H1 (cell line): Measurements from ENCODE around the gene CACNA1B. TPM values are rescaled to one million over a fixed set of nuclear protein-coding genes. Genes with fewer than 3 reads are reported as not detected.

Experiments
- CTCF ChIA-PET: fragments of 300-600 bp; sonication (Branson Sonifier 250); formaldehyde crosslinking; loops from one replicate; lab custom pipeline; 2021; ENCODE audit not compliant: partially characterized antibody; lab: Charles Lee
- POLR2A ChIA-PET: fragments of 300-600 bp; sonication (Branson Sonifier 250); formaldehyde crosslinking; loops from one replicate; lab custom pipeline; 2021; ENCODE audit warnings: inconsistent platforms; ENCODE audit not compliant: partially characterized antibody; lab: Charles Lee
- DNase-seq, 2 experiments: peaks; one replicate each; pipeline versions ENCODE4 v3.0.0 to v3.0.0-alpha.2; 2010 to 2022; ENCODE audit warnings: low spot score in 2 of 2, low read depth in 1 of 2, mixed read lengths in 1 of 2
- FAIRE-seq: peaks from 2 replicates; lab custom pipeline; 2011; peaks lifted over from hg19 to GRCh38; lab: Jason Lieb, UNC
- H2AFZ ChIP-seq: 2 replicates; pipeline ENCODE4 v1.8.1; 2012; ENCODE audit warnings: low read length, inconsistent platforms
- H2AK5ac ChIP-seq: 2 replicates; pipeline ENCODE4 v1.6.1; 2013; ENCODE audit warnings: low read depth, low read length
- H2BK120ac ChIP-seq: replicated peaks from 2 replicates; pipeline ENCODE3; 2013; ENCODE audit warnings: low read depth, low read length, inconsistent platforms
- H2BK12ac ChIP-seq: 2 replicates; pipeline ENCODE4 v1.6.1; 2013; ENCODE audit warnings: low read depth, low read length
- H2BK15ac ChIP-seq: 2 replicates; pipeline ENCODE4 v1.6.1; 2013; ENCODE audit warnings: low read length
- H2BK20ac ChIP-seq: 2 replicates; pipeline ENCODE4 v1.6.1; 2013; ENCODE audit warnings: low read length
- H2BK5ac ChIP-seq: 2 replicates; pipeline ENCODE4 v1.6.1; 2013; ENCODE audit warnings: low read depth, low read length
- H3K14ac ChIP-seq: 2 replicates; pipeline ENCODE4 v1.6.1; 2013; ENCODE audit warnings: inconsistent platforms; ENCODE audit not compliant: insufficient read length
- H3K18ac ChIP-seq: 2 replicates; pipeline ENCODE4 v1.6.1; 2013; ENCODE audit warnings: low read length; ENCODE audit errors: extremely low read depth
- H3K23ac ChIP-seq: 2 replicates; pipeline ENCODE4 v1.6.1; 2013; ENCODE audit warnings: inconsistent platforms; ENCODE audit not compliant: insufficient read length
- H3K23me2 ChIP-seq: 2 replicates; pipeline ENCODE4 v1.6.1; 2013; ENCODE audit warnings: low read depth, low read length
- H3K27ac ChIP-seq: 2 replicates; pipeline ENCODE4 v1.6.1; 2011; ENCODE audit warnings: low read depth, low read length, inconsistent platforms
- H3K27me3 ChIP-seq, 4 experiments: replicated peaks in 1 of 4; 1 replicate in 1 of 4; 2 replicates in 3 of 4; pipeline versions ENCODE4 v1.6.1 to v1.8.1; 2011 to 2013; ENCODE audit warnings: low read length in 3 of 4, mild to moderate bottlenecking in 3 of 4, inconsistent platforms in 2 of 4, mixed read lengths in 2 of 4, moderate library complexity in 1 of 4; ENCODE audit not compliant: control insufficient read depth in 3 of 4, insufficient read depth in 3 of 4; ENCODE audit errors: extremely low read depth in 1 of 4
- H3K36me3 ChIP-seq, 4 experiments: 2 replicates each; pipeline versions ENCODE4 v1.6.1 to v1.8.1; 2011 to 2013; ENCODE audit warnings: mild to moderate bottlenecking in 4 of 4, low read length in 3 of 4, moderate library complexity in 2 of 4, control low read depth in 1 of 4, inconsistent platforms in 1 of 4; ENCODE audit not compliant: insufficient read depth in 4 of 4, control insufficient read depth in 2 of 4
- H3K4ac ChIP-seq: replicated peaks from 2 replicates; pipeline ENCODE3; 2013; ENCODE audit warnings: low read length, low read depth, mixed read lengths, inconsistent platforms; ENCODE audit not compliant: insufficient read length
- H3K4me1 ChIP-seq, 4 experiments: replicated peaks in 1 of 4; 1 replicate in 1 of 4; 2 replicates in 3 of 4; pipeline versions ENCODE4 v1.6.1 to v1.8.1; 2011 to 2013; ENCODE audit warnings: low read length in 3 of 4, inconsistent platforms in 2 of 4, mixed read lengths in 1 of 4; ENCODE audit not compliant: insufficient read depth in 4 of 4, control insufficient read depth in 3 of 4
- H3K4me2 ChIP-seq, 2 experiments: 2 replicates each; pipeline versions ENCODE4 v1.6.1 to v1.8.1; 2011 to 2013; ENCODE audit warnings: low read depth in 2 of 2, low read length in 2 of 2, control low read depth in 1 of 2, inconsistent platforms in 1 of 2, mild to moderate bottlenecking in 1 of 2; ENCODE audit not compliant: insufficient read depth in 1 of 2
- H3K4me3 ChIP-seq, 4 experiments: fragments of 200-600, 300-600 bp in 1 of 4; sonication (generic), shearing (Covaris generic), sonication (Bioruptor Twin) in 1 of 4; 2 replicates each; pipeline versions ENCODE4 v1.5.1 to v1.8.1; 2011 to 2016; ENCODE audit warnings: low read length in 4 of 4, low read depth in 3 of 4, control low read depth in 2 of 4, inconsistent platforms in 2 of 4, mild to moderate bottlenecking in 2 of 4, mixed read lengths in 1 of 4, moderate library complexity in 1 of 4; ENCODE audit not compliant: insufficient read depth in 2 of 4; ENCODE audit errors: extremely low read depth in 1 of 4
- H3K56ac ChIP-seq: replicated peaks from 2 replicates; pipeline ENCODE3; 2013; ENCODE audit warnings: low read depth, mild to moderate bottlenecking, mixed read lengths, low read length, inconsistent platforms; ENCODE audit not compliant: insufficient read length
- H3K79me1 ChIP-seq: 2 replicates; pipeline ENCODE4 v1.6.1; 2013; ENCODE audit warnings: low read depth, low read length, control low read depth
- H3K79me2 ChIP-seq, 2 experiments: 2 replicates each; pipeline versions ENCODE4 v1.6.1 to v1.8.1; 2012 to 2013; ENCODE audit warnings: low read length in 2 of 2, mild to moderate bottlenecking in 2 of 2, inconsistent platforms in 1 of 2; ENCODE audit not compliant: insufficient read depth in 2 of 2, control insufficient read depth in 1 of 2
- H3K9ac ChIP-seq, 4 experiments: replicated peaks in 1 of 4; 1 replicate in 1 of 4; 2 replicates in 3 of 4; pipeline versions ENCODE4 v1.6.1 to v1.8.1; 2011 to 2013; ENCODE audit warnings: low read depth in 3 of 4, low read length in 3 of 4, control low read depth in 2 of 4, mild to moderate bottlenecking in 2 of 4, moderate library complexity in 2 of 4, inconsistent platforms in 1 of 4; ENCODE audit errors: extremely low read depth in 1 of 4
- H3K9me3 ChIP-seq, 2 experiments: 2 replicates each; pipeline versions ENCODE4 v1.6.1 to v1.8.1; 2012 to 2013; ENCODE audit warnings: mild to moderate bottlenecking in 2 of 2, moderate library complexity in 2 of 2, control low read depth in 1 of 2, inconsistent platforms in 1 of 2, low read depth in 1 of 2, low read length in 1 of 2, mixed read lengths in 1 of 2; ENCODE audit not compliant: insufficient read depth in 2 of 2
- H4K20me1 ChIP-seq, 2 experiments: replicated peaks in 1 of 2; 2 replicates each; pipeline versions ENCODE3 to v1.8.1; 2011 to 2013; ENCODE audit warnings: inconsistent platforms in 2 of 2, low read length in 2 of 2, mild to moderate bottlenecking in 1 of 2; ENCODE audit not compliant: insufficient read depth in 2 of 2, control insufficient read depth in 1 of 2
- H4K5ac ChIP-seq: 2 replicates; pipeline ENCODE4 v1.6.1; 2013; ENCODE audit warnings: low read length, low read depth, mixed read lengths, inconsistent platforms; ENCODE audit not compliant: insufficient read length
- H4K8ac ChIP-seq: 2 replicates; pipeline ENCODE4 v1.8.0; 2013; ENCODE audit warnings: mild to moderate bottlenecking, moderate library complexity, low read length, inconsistent platforms; ENCODE audit not compliant: insufficient read depth; ENCODE audit errors: extremely low read depth
- H4K91ac ChIP-seq: replicated peaks from 2 replicates; pipeline ENCODE3; 2013; ENCODE audit warnings: low read length, mixed read lengths, inconsistent platforms; ENCODE audit not compliant: insufficient read length
- CTCF ChIP-seq, 3 experiments: IDR thresholded peaks; 1 replicate in 2 of 3; 2 replicates in 1 of 3; pipeline versions ENCODE4 v1.5.1 to v1.6.1; 2011; ENCODE audit warnings: low read length in 3 of 3, mild to moderate bottlenecking in 3 of 3, inconsistent platforms in 2 of 3, low read depth in 1 of 3, moderate library complexity in 1 of 3; ENCODE audit not compliant: insufficient read depth in 1 of 3; ENCODE audit errors: control extremely low read depth in 1 of 3
- PHF8 ChIP-seq: fragments of 200-600 bp; sonication (generic); conservative IDR thresholded peaks from 2 replicates; pipeline ENCODE4 v1.7.1; 2012; ENCODE audit warnings: low read depth, mild to moderate bottlenecking, inconsistent platforms, low read length, moderate library complexity
- POU5F1 ChIP-seq: IDR thresholded peaks from 2 replicates; pipeline ENCODE4 v1.6.1; 2011; ENCODE audit warnings: low read depth, mild to moderate bottlenecking, low read length, moderate library complexity
- SRF ChIP-seq: IDR thresholded peaks from 2 replicates; pipeline ENCODE4 v1.6.1; 2011; ENCODE audit warnings: mild to moderate bottlenecking, low read depth, low read length, moderate library complexity
- WGBS, 2 experiments: shearing (Covaris generic) in 1 of 2; methylation state at CpG; one replicate each; pipeline versions ENCODE4 v1.1.6 to v1.1.7; 2013 to 2015; ENCODE audit warnings: low lambda C conversion rate in 2 of 2, mixed read lengths in 2 of 2, inconsistent platforms in 1 of 2, low coverage in 1 of 2, missing lambda C conversion rate in 1 of 2; ENCODE audit not compliant: insufficient replicate concordance in 2 of 2, insufficient coverage in 1 of 2, insufficient read length in 1 of 2; ENCODE audit errors: extremely low coverage in 1 of 2, missing lambda C conversion rate in 1 of 2; 5-methylcytosine and 5-hydroxymethylcytosine counted together
- polyA plus RNA-seq, 7 experiments: library from polyadenylated mRNA; depleted of rRNA in 3 of 7; stranded (reverse) in 5 of 7; unstranded in 2 of 7; fragments of >200 nt in 5 of 7; fragments of 200-250 nt in 2 of 7; gene quantifications; 1 replicate in 5 of 7; 2 replicates in 1 of 7; 4 replicates in 1 of 7; pipeline versions ENCODE4 v1.2.1 to v1.2.3, GENCODE V29; 2011 to 2013; ENCODE audit warnings: missing spikeins in 2 of 7, mixed read lengths in 2 of 7
- total RNA-seq: library from RNA; stranded (reverse); fragmentation: NEBNext Ultra II Directional; extraction: Animal tissue kit (Norgen Biotek cat#: 25700); gene quantifications from 2 replicates; pipeline ENCODE4 v1.2.1, GENCODE V29; 2021

Gene CACNA1B
- total and polyA plus RNA-seq, 2 of the 8 experiments (the other 6 are each of a cell fraction or from before 2014, with no cell fraction given): 1.5 to 5.7 TPM

- Histone ChIP-seq H2BK5ac (no peak overlapping the region), H4K5ac (no peak overlapping the region), H3K27me3 (no peaks in the 10 kb centered on the region), H3K56ac (no peak overlapping the region), H3K4ac (no peak overlapping the region), H3K23ac (no peak overlapping the region), H3K79me1 (peaks cover 8% of the 10 kb centered on the region), H3K23me2 (no peaks in the 10 kb centered on the region), H3K4me3 (no peak overlapping the region), H3K14ac (no peak overlapping the region), H3K9ac (no peak overlapping the region), H2BK15ac (no peak overlapping the region), H3K4me1 (no peaks in the 10 kb centered on the region), H3K4me2 (no peak overlapping the region), H3K79me2 (peaks cover 0 to 15% of the 10 kb centered on the region in 2 experiments; a peak in 1 of 4 replicates), H2BK120ac (no peak overlapping the region), H2BK20ac (no peak overlapping the region), H3K27ac (no peak overlapping the region), H3K9me3 (no peaks in the 10 kb centered on the region; a peak in 1 of 4 replicates), H4K8ac (no peak overlapping the region), H4K20me1 (peaks cover 3 to 7% of the 10 kb centered on the region in 2 experiments), H3K18ac (no peak overlapping the region), H2BK12ac (no peak overlapping the region), H2AFZ (no peak overlapping the region), H4K91ac (no peak overlapping the region), H2AK5ac (no peak overlapping the region), H3K36me3 (peaks cover 4 to 26% (median 6%) of the 10 kb centered on the region in 4 experiments; a peak in 6 of 8 replicates)
- DNase-seq (no peak), FAIRE-seq (no peak)
- ChIA-PET POLR2A (no interaction called here), CTCF (interaction anchor here (0.9 kb wide), 1 partner anchor 49 kb away, joined by 3 read pairs; no protein-coding TSS in a partner anchor)
- no peak for TF ChIP-seq SRF
- no peak for TF ChIP-seq POU5F1
- TF ChIP-seq CTCF (IDR thresholded peaks at IDR 0.05; ENCODE audit: control extremely low read depth in 1 of 3, insufficient read depth in 1 of 3, low read depth in 1 of 3, low read length in 3 of 3): no peak
- TF ChIP-seq PHF8: no peak
- WGBS, 2 experiments: 97% methylated on average over 20 of the region's 20 CpGs; no CpG with 5 or more reads in 1 of the 2 experiments
Observed at GRCh38 chr9:137827908-137828526, 49.6 kb upstream of the CACNA1B start.
